ENCODE measurements around the gene SRC.

The SRC gene

GRCh38 chr20:37350649-37351574 lies 5.0 kb downstream of the SRC start:
- H3K4me3 ChIP-seq (replicated peaks; ENCODE audit: low read depth, low read length) = no peak overlapping the region
- DNase-seq (ENCODE audit: low read depth) = no peak
- TF ChIP-seq CTCF (IDR thresholded peaks at IDR 0.05; ENCODE audit: low read length, missing control alignments) = no peak

- H3K4me3 ChIP-seq (replicated peaks; ENCODE audit: low read depth, low read length) = no peak overlapping the region
- TF ChIP-seq CTCF (IDR thresholded peaks at IDR 0.05; ENCODE audit: low read length, missing control alignments) = no peak
- no peak for DNase-seq (ENCODE audit: low read depth)
Measured at GRCh38 chr20:37351689-37352607, 6.0 kb downstream of the SRC start.

- no peak for TF ChIP-seq CTCF (IDR thresholded peaks at IDR 0.05; ENCODE audit: low read length, missing control alignments)
- no peak for DNase-seq (ENCODE audit: low read depth)
- no peak overlapping the region for H3K4me3 ChIP-seq (replicated peaks; ENCODE audit: low read depth, low read length)
Measured at GRCh38 chr20:37352608-37352980, 6.7 kb downstream of the SRC start.

- DNase-seq (ENCODE audit: low read depth) = no peak
- TF ChIP-seq CTCF (IDR thresholded peaks at IDR 0.05; ENCODE audit: low read length, missing control alignments) = no peak
- no peak overlapping the region for H3K4me3 ChIP-seq (replicated peaks; ENCODE audit: low read depth, low read length)
Measured at GRCh38 chr20:37353285-37353849, 7.4 kb downstream of the SRC start.

GRCh38 chr20:37354210-37355195 lies 8.6 kb downstream of the SRC start:
- no peak for TF ChIP-seq CTCF (IDR thresholded peaks at IDR 0.05; ENCODE audit: low read length, missing control alignments)

More at GRCh38 chr20:37354210-37355195, 8.6 kb downstream of the SRC start:
- no peak overlapping the region for H3K4me3 ChIP-seq (replicated peaks; ENCODE audit: low read depth, low read length)
- DNase-seq (ENCODE audit: low read depth) = no peak

All from fibroblast of pulmonary artery (primary cell).